ENCODE data around the gene FBXW5. TPM values are rescaled to one million over a fixed set of nuclear protein-coding genes. Genes with fewer than 3 reads are reported as not detected.

FBXW5 gene
- total and polyA plus RNA-seq, 9 of the 15 experiments (the other 6 are each of a cell fraction or from before 2014, with no cell fraction given): 0.21 to 128 (median 37.0) TPM

DNA sequence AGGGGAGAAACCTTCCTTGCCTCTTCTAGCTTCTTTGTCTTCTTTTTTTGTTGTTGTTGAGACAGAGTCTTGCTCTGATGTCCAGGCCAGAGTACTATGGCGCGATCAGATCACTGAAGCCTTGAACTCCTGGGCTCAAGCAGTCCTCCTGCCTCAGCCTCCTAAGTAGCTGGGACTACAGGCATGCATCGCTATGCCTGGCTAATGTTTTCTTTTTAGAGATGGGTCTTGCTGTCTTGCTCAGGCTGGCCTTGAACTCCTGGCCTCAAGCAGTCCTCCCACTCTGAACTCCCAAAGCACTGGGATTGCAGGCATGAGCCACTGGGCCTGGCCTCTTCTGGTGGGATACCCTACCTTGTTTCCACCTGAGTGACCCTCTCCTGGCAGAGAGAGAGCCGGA lies 44.3 kb upstream of the FBXW5 start:
- intact Hi-C loops (cut with micrococcal nuclease) (no loop called here), in situ Hi-C loops (cut with MboI) (no loop called here)
- BruUV-seq (replicated peaks): no TSS peak
- H3K9me3 ChIP-seq (replicated peaks; ENCODE audit: control insufficient read depth, insufficient read depth, low read depth, low read length): peaks cover 6% of the 10 kb centered on the region
- 66% methylated on average over 3 of the region's 4 CpGs for WGBS (ENCODE audit: insufficient coverage, low coverage, missing lambda C conversion rate)
- H4K20me1 ChIP-seq (replicated peaks; ENCODE audit: control insufficient read depth, insufficient read depth, low read length): no peaks in the 10 kb centered on the region
- peaks cover 10 to 47% of the 10 kb centered on the region in 2 experiments; a peak in 4 of 5 replicates for H3K4me1 ChIP-seq (replicated peaks in 1 of 2; ENCODE audit: control insufficient read depth in 2 of 2, insufficient read depth in 2 of 2, low read length in 2 of 2)
- H3K4me3 ChIP-seq: no peak overlapping the region
- no peak for DNase-seq (ENCODE audit: extremely low read depth in 1 of 4, low spot score in 3 of 4)
- no peaks in the 10 kb centered on the region for H3K27me3 ChIP-seq (ENCODE audit: control insufficient read depth in 2 of 2, insufficient read depth in 2 of 2, low read length in 2 of 2)
- no peak overlapping the region for H3K4me2 ChIP-seq (ENCODE audit: insufficient read depth, low read length)
- H3K27ac ChIP-seq (ENCODE audit: extremely low read depth, low read depth, low read length): no peak overlapping the region
- H3K36me3 ChIP-seq (ENCODE audit: control insufficient read depth, insufficient read depth, low read length): peaks cover 9% of the 10 kb centered on the region; the same call in 1 of the 3 replicates
- POLR2A ChIA-PET: interaction anchor here (1.5 kb wide), 1 partner anchor 11 kb away, joined by 4 read pairs; no protein-coding TSS in a partner anchor
- CTCF ChIA-PET (ENCODE audit: low intra/inter-chr PET ratio): no interaction called here
- FAIRE-seq: no peak
- no peak for TF ChIP-seq IRF2 (CRISPR knock-in tag; IDR thresholded peaks at IDR 0.05)
- TF ChIP-seq, protein P1, sequence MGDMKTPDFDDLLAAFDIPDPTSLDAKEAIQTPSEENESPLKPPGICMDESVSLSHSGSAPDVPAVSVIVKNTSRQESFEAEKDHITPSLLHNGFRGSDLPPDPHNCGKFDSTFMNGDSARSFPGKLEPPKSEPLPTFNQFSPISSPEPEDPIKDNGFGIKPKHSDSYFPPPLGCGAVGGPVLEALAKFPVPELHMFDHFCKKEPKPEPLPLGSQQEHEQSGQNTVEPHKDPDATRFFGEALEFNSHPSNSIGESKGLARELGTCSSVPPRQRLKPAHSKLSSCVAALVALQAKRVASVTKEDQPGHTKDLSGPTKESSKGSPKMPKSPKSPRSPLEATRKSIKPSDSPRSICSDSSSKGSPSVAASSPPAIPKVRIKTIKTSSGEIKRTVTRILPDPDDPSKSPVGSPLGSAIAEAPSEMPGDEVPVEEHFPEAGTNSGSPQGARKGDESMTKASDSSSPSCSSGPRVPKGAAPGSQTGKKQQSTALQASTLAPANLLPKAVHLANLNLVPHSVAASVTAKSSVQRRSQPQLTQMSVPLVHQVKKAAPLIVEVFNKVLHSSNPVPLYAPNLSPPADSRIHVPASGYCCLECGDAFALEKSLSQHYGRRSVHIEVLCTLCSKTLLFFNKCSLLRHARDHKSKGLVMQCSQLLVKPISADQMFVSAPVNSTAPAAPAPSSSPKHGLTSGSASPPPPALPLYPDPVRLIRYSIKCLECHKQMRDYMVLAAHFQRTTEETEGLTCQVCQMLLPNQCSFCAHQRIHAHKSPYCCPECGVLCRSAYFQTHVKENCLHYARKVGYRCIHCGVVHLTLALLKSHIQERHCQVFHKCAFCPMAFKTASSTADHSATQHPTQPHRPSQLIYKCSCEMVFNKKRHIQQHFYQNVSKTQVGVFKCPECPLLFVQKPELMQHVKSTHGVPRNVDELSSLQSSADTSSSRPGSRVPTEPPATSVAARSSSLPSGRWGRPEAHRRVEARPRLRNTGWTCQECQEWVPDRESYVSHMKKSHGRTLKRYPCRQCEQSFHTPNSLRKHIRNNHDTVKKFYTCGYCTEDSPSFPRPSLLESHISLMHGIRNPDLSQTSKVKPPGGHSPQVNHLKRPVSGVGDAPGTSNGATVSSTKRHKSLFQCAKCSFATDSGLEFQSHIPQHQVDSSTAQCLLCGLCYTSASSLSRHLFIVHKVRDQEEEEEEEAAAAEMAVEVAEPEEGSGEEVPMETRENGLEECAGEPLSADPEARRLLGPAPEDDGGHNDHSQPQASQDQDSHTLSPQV (IDR thresholded peaks at IDR 0.05): 0 out of 2 replicates have a peak, but pooled peaks have one; percentile 29
- TF ChIP-seq NFIX (CRISPR knock-in tag; IDR thresholded peaks at IDR 0.05; ENCODE audit: low read depth): no peak
- peak overlapping the region; percentile 58 for H2AFZ ChIP-seq (ENCODE audit: low read depth, low read length)
- H3K9ac ChIP-seq (ENCODE audit: insufficient read depth in 1 of 2, low read depth in 2 of 2, low read length in 2 of 2): no peak overlapping the region; a peak in 1 of 4 replicates
- peaks cover 16% of the 10 kb centered on the region for H3K79me2 ChIP-seq (ENCODE audit: control insufficient read depth, insufficient read depth, low read length)
- H3K9me1 ChIP-seq (ENCODE audit: control insufficient read depth, insufficient read depth, low read length): no peaks in the 10 kb centered on the region
- ATAC-seq: no peak

Data from K562 (cell line).